Activated naive CD4-positive, alpha-beta T cell treated with anti-CD3 and anti-CD28 coated beads for 36 hours (primary cell): ENCODE results near the gene SCYGR4. TPM values are rescaled to one million over a fixed set of nuclear protein-coding genes. Genes with fewer than 3 reads are reported as not detected.
"Not testable (repeated sequence)": the region's sequence is repeated elsewhere in the genome, so short reads cannot be mapped to it uniquely, and the experiment has no call there.

Source experiments
- CTCF ChIA-PET: fragments of 350-600 bp; sonication (Branson Sonifier 250); formaldehyde crosslinking; loops from one replicate; lab custom pipeline; 2021; ENCODE audit warnings: antibody characterized with exemption; lab: Charles Lee
- DNase-seq: peaks from one replicate; pipeline ENCODE4 v3.0.0-alpha.2; 2020
- H3K27ac Mint-ChIP-seq: one replicate; pipeline ENCODE4 v1.8.0; 2021; ENCODE audit warnings: mild to moderate bottlenecking, mixed read lengths
- H3K27me3 Mint-ChIP-seq: one replicate; pipeline ENCODE4 v1.8.0; 2021; ENCODE audit warnings: low read depth, mixed read lengths
- H3K36me3 Mint-ChIP-seq: one replicate; pipeline ENCODE4 v1.8.0; 2021; ENCODE audit warnings: low read depth, mixed read lengths
- H3K4me1 Mint-ChIP-seq: one replicate; pipeline ENCODE4 v1.8.0; 2021; ENCODE audit warnings: low read depth, mixed read lengths
- H3K4me3 Mint-ChIP-seq: one replicate; pipeline ENCODE4 v1.8.0; 2021; ENCODE audit warnings: mild to moderate bottlenecking, moderate library complexity, mixed read lengths
- H3K9me3 Mint-ChIP-seq: one replicate; pipeline ENCODE4 v1.8.0; 2021; ENCODE audit warnings: mixed read lengths
- intact Hi-C: fragments of 100-400 bp; cut with micrococcal nuclease; formaldehyde crosslinking; loops from one replicate; pipeline ENCODE4 v1.15.1; 2023
- total RNA-seq, 2 experiments: library from RNA; stranded (reverse); gene quantifications; one replicate each; pipeline ENCODE4 v1.2.3, GENCODE V29; 2021

SCYGR4 gene
- total RNA-seq, 2 experiments from 2014 or later, result not detected

GRCh38 chr2:227654426-227654825 is 37.1 kb downstream of the SCYGR4 start:
- H3K4me3 Mint-ChIP-seq, result no peak overlapping the region
- H3K9me3 Mint-ChIP-seq, result no peaks in the 10 kb centered on the region
- intact Hi-C loops, result no loop called here
- H3K27me3 Mint-ChIP-seq, result peaks cover 3% of the 10 kb centered on the region
- no peaks in the 10 kb centered on the region for H3K36me3 Mint-ChIP-seq
- CTCF ChIA-PET, result no interaction called here
- H3K4me1 Mint-ChIP-seq, result peaks cover 4% of the 10 kb centered on the region
- DNase-seq, result no peak
- H3K27ac Mint-ChIP-seq, result no peak overlapping the region

- no peak overlapping the region for H3K27ac Mint-ChIP-seq
- CTCF ChIA-PET, result no interaction called here
- peaks cover 4% of the 10 kb centered on the region for H3K4me1 Mint-ChIP-seq
- H3K36me3 Mint-ChIP-seq, result no peaks in the 10 kb centered on the region
- peak; percentile 14 for DNase-seq
- no peak overlapping the region for H3K4me3 Mint-ChIP-seq
- H3K9me3 Mint-ChIP-seq, result no peaks in the 10 kb centered on the region
- intact Hi-C loops, result no loop called here
- H3K27me3 Mint-ChIP-seq, result peaks cover 3% of the 10 kb centered on the region
These were observed 38.2 kb downstream of the SCYGR4 start for GRCh38 chr2:227655454-227655853.

- no peaks in the 10 kb centered on the region for H3K9me3 Mint-ChIP-seq
- H3K36me3 Mint-ChIP-seq, result no peaks in the 10 kb centered on the region
- no peak for DNase-seq
- CTCF ChIA-PET, result interaction anchor here (0.7 to 3.6 kb wide), 20 partner anchors 11 to 527 kb away, joined by 3 to 50 read pairs (median 5); no protein-coding TSS in a partner anchor
- H3K27ac Mint-ChIP-seq, result no peak overlapping the region
- intact Hi-C loops, result no loop called here
- H3K4me1 Mint-ChIP-seq, result peaks cover 4% of the 10 kb centered on the region
- peaks cover 3% of the 10 kb centered on the region for H3K27me3 Mint-ChIP-seq
- H3K4me3 Mint-ChIP-seq, result no peak overlapping the region
These were observed 40.0 kb downstream of the SCYGR4 start for GRCh38 chr2:227657199-227657845.

- H3K4me3 Mint-ChIP-seq, result no peak overlapping the region
- no peak for DNase-seq
- no peaks in the 10 kb centered on the region for H3K4me1 Mint-ChIP-seq
- H3K27ac Mint-ChIP-seq, result no peak overlapping the region
- intact Hi-C loops, result no loop called here
- H3K36me3 Mint-ChIP-seq, result no peaks in the 10 kb centered on the region
- H3K27me3 Mint-ChIP-seq, result peaks cover 3% of the 10 kb centered on the region
- CTCF ChIA-PET, result no interaction called here
- no peaks in the 10 kb centered on the region for H3K9me3 Mint-ChIP-seq
These were observed 43.8 kb downstream of the SCYGR4 start for GRCh38 chr2:227661025-227661649.

GRCh38 chr2:227661827-227662226 is 44.5 kb downstream of the SCYGR4 start:
- H3K27ac Mint-ChIP-seq, result no peak overlapping the region
- DNase-seq, result no peak
- peaks cover 3% of the 10 kb centered on the region for H3K27me3 Mint-ChIP-seq
- no peaks in the 10 kb centered on the region for H3K9me3 Mint-ChIP-seq
- no peaks in the 10 kb centered on the region for H3K36me3 Mint-ChIP-seq
- CTCF ChIA-PET, result interaction anchor here (0.6 kb wide), 1 partner anchor 14 kb away, joined by 4 read pairs; no protein-coding TSS in a partner anchor
- H3K4me1 Mint-ChIP-seq, result no peaks in the 10 kb centered on the region
- intact Hi-C loops, result no loop called here
- no peak overlapping the region for H3K4me3 Mint-ChIP-seq

- Mint-ChIP-seq H3K27me3 (no peaks in the 10 kb centered on the region), H3K27ac (no peak overlapping the region), H3K4me1 (no peaks in the 10 kb centered on the region), H3K9me3 (no peaks in the 10 kb centered on the region), H3K36me3 (no peaks in the 10 kb centered on the region), H3K4me3 (no peak overlapping the region)
- intact Hi-C loops, result no loop called here
- CTCF ChIA-PET, result interaction anchor here (0.7 kb wide), 2 partner anchors 7 to 91 kb away, joined by 3 to 5 read pairs; no protein-coding TSS in a partner anchor
- no peak for DNase-seq
These were observed 48.1 kb downstream of the SCYGR4 start for GRCh38 chr2:227665189-227665940.

- H3K9me3 Mint-ChIP-seq, H3K27ac Mint-ChIP-seq, H3K27me3 Mint-ChIP-seq, intact Hi-C loops, H3K4me3 Mint-ChIP-seq, H3K36me3 Mint-ChIP-seq, DNase-seq, H3K4me1 Mint-ChIP-seq: not testable (repeated sequence)
- CTCF ChIA-PET, result interaction anchor here (0.8 kb wide), 1 partner anchor 99 kb away, joined by 3 read pairs; no protein-coding TSS in a partner anchor
These were observed 49.4 kb downstream of the SCYGR4 start, which contains the start of gene SCYGR5 for GRCh38 chr2:227666631-227667170. Gene SCYGR5, plus strand, starts transcription at chr2:227666804. Its CDS starts 0 bp downstream, at chr2:227666804.

Other genes with a start within 250 kb of the SCYGR4 start
- gene TM4SF20, start 238.2 kb upstream of the SCYGR4 start, total RNA-seq, result not detected
- gene SCYGR1, start 229.5 kb upstream of the SCYGR4 start, total RNA-seq, result not detected
- 100 to 1,000 TPM; 153 to 157 TPM for gene AGFG1, start 145.3 kb upstream of the SCYGR4 start, total RNA-seq
- not detected for gene SCYGR2, start 18.6 kb upstream of the SCYGR4 start, total RNA-seq
- gene SCYGR3, start 2.7 kb upstream of the SCYGR4 start, total RNA-seq, result not detected
- gene SCYGR5, start 49.3 kb downstream of the SCYGR4 start, total RNA-seq, result not detected
- not detected for gene SLC19A3, start 100.5 kb downstream of the SCYGR4 start, total RNA-seq
- gene SCYGR6, start 107.3 kb downstream of the SCYGR4 start, total RNA-seq, result not detected
- gene SCYGR7, start 110.8 kb downstream of the SCYGR4 start, total RNA-seq, result not detected
- gene SCYGR8, start 128.4 kb downstream of the SCYGR4 start, total RNA-seq, result not detected
- gene CCL20, start 196.3 kb downstream of the SCYGR4 start, total RNA-seq, result 10 to 100 TPM in 1 of 2 experiments, 1 to 10 TPM in 1; 9.6 to 13.1 TPM